Tibial nerve (tissue), 4 donors: ENCODE results near the gene FYCO1.

Source experiments
- CTCF ChIP-seq, 5 experiments: fragments of 200-600 bp in 3 of 5; fragments of 450-650 bp in 2 of 5; sonication (generic) in 3 of 5; IDR thresholded peaks; one replicate each; pipeline ENCODE4 v1.5.1; 2016 to 2019; ENCODE audit warnings: antibody characterized with exemption in 5 of 5, mild to moderate bottlenecking in 3 of 5, moderate library complexity in 2 of 5
- EP300 ChIP-seq, 2 donors: sonication (generic); formaldehyde crosslinking; IDR thresholded peaks; one replicate each; pipeline ENCODE4 v1.6.1; 2017; ENCODE audit warnings: antibody characterized with exemption in 2 of 2, mild to moderate bottlenecking in 1 of 2

GRCh38 chr3:45986303-45986982 is 9.2 kb downstream of the FYCO1 start:
- TF ChIP-seq CTCF (IDR thresholded peaks at IDR 0.05) (no peak), EP300 (IDR thresholded peaks at IDR 0.05) (no peak)
